CD4-positive, alpha-beta T cell treated with Interleukin-17A for 4 hours (primary cell): ENCODE measurements around the gene TINAGL1.

ENCODE experiments used
- DNase-seq: peaks from one replicate; pipeline ENCODE4 v3.0.0-alpha.2; 2020; ENCODE audit warnings: mixed read lengths

The TINAGL1 gene

DNA sequence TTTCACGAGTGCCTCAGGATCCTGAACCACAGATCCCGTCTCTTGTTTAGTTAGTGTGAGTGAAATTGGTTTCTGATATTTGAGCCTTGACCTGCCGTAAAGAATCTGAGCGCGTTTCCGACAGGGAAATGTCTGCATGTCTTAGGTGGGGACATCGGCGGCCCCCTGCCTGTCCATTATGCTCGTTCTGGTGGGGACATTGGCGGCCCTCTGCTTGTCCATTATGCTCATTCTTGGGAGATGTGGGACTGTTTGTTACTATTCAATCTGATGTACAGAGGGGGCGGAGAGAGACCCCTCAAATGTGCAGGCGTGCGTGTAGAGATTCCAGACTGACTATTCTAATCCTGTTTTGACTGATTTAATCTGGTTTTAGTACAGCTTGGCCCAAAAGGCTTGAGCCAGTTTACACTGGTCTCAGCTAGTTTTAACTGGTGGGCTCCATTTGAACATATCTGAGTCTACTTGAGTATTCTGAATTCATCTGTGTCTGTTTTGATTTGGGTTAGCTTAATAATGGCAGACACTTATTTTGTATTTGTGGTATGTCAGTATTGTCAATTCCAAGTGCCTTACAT, 6.6 kb upstream of the TINAGL1 start:
- DNase-seq: no peak

DNA sequence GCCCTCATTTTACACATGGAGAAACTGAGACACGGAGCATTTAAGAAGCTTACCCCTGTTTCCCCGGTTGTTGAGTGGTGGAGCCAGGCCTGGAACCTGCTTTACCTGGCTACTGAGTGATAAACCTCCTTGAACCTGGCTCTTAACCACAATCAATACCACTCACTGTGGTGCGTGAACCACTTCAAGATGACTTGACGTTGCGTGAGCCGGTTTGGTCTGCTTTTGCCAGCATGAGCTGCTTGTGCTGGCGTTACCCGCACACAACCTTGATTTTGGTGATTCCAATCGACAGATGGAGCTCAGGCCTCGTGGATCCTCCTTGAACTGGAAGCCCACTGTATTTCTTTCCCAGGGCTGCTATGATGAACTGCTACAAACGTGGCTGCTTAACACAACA, 6.1 kb upstream of the TINAGL1 start:
- DNase-seq: no peak

DNA sequence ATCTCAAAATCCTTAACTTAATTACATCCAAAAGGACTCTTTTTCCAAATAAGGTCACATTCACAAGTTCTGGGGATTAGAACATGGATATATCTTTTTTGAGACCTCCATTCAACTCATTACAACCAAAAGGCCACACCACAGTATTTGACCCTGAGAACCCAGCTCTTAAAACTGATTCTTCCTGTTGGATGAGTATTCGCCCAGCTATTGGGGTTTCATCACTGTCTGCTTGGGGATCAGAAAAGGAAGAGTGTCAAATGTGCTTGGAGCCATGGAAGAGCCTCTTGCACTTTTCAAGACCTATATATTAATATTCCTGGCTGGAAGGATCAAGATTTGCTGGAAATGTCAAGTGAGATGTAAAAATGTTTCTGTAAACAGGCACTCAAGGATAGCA, 5.4 kb upstream of the TINAGL1 start:
- no peak for DNase-seq

DNA sequence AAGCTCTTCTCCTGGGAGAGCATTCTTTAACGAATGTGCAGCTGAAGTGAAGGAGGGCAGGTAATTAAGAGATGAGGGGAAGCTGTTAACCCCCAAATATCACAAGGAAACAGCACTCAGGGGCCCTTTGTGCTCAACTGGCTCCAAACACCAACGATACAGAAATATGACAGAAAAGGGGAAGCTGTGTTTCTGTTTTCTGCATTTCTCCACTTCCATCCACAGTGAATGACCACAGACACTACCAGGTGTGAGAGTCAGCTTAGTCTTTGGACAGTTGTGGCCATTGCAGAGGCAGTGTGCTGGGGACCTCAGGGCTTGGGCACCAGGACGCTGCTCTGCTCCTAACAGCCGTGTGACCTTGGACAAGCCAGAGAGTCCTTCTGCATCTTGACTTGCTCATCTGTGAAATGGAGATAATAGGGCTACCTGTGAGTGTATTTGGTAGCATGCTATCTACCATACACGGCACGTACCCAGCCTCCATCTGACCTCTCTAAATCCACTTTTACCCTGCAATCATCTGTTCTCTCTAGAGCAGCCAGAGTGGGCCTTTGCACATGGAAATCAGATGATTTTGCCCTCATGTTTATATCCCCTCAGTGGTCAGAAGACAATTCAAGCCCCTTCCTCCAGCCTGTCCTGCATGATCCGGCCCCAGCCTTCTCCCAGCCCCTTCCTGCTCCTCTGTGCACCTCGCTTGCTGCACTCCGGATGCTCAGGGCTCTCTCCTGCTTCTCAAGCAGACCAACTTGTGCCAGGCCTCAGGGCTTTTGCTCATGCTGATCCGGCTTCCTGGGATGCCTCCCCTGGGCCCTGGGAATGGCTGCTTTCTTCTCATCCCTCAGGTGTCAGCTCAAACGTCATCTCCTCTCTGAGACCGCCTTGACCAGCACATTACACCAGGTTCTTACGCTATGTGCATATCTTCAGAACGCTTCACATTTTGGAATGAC, 4.7 kb upstream of the TINAGL1 start:
- DNase-seq: no peak

DNA sequence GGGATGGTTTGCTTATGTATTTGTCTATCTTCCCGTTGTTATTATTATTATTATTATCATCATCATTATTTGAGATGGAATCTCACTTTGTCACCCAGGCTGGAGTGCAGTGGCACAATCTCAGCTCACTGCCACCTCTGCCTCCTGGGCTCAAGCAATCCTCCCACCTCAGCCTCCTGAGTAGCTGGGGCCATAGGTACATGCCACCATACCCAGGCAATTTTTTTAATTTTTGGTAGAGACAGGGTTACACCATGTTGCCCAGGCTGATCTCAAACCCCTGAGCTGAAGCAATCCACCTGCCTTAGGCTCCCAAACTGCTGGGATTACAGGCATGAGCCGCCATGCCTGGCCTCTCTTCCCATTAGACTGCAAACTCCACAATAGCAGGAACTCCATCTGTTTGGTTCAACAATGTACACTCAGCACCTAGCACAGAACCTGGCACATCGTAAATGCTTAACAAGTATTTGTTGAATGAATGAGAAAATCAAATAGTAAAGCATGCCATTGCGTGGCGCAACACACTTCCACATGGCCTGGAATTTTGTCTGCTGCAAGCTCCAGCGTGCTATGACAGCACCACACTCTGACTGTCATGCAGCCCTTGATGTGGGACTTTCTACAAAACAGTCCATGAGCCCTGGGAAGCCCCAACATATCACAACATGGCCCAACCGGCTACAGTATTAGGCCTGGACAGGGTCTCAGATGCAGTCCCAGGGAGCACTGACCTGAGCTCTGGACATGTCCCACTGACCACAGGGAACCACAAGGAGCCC, 3.8 kb upstream of the TINAGL1 start:
- DNase-seq: no peak

DNA sequence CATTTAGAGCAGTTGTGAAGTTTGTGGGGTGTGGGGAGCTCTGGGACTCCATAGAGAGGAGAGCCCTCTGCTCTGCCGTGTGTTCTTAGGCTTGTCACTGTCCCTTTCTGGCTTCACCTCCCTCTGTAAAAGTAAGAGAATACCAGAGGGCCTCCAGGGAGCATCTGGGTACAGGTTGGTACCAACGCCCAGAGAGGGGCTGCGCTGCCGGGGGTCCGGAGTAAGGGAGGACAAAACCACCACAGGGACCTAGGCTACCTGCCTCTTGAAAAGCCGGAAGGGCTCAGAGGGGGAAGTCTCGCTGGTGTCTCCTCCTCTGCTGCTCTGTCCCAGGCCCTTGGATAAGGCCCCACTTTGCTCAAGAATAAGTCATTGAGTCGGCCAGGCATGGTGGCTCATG, 3.1 kb upstream of the TINAGL1 start:
- no peak for DNase-seq

DNA sequence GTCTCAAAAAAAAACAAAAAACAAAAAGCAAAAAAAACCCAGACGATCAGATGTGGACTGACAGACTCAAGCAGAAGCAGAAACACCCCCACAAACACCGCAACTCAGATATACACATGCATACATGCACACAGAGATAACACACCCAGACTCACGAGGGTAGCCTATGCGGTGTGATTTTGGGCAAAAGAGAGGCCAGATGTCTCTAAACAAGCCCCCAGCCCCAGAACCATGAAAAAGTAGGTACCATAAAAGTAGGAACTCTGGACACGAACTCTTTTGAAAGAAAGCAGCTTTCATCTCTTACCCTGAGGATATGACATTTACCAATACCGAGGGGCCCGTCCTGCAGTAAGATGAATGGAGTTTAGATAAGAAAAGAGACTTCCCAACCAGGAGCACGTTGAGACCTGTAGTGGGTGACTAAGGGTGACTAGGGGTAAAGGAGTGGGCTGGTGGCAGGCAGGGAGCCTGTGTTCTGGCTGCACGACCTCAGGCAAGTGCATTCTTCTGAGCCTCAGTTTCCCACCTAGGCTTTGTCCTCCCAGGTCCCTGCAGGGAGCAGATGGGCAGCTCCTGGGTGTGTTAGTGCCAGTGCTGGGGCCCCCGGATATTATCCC, 1.5 kb upstream of the TINAGL1 start:
- DNase-seq: no peak

DNA sequence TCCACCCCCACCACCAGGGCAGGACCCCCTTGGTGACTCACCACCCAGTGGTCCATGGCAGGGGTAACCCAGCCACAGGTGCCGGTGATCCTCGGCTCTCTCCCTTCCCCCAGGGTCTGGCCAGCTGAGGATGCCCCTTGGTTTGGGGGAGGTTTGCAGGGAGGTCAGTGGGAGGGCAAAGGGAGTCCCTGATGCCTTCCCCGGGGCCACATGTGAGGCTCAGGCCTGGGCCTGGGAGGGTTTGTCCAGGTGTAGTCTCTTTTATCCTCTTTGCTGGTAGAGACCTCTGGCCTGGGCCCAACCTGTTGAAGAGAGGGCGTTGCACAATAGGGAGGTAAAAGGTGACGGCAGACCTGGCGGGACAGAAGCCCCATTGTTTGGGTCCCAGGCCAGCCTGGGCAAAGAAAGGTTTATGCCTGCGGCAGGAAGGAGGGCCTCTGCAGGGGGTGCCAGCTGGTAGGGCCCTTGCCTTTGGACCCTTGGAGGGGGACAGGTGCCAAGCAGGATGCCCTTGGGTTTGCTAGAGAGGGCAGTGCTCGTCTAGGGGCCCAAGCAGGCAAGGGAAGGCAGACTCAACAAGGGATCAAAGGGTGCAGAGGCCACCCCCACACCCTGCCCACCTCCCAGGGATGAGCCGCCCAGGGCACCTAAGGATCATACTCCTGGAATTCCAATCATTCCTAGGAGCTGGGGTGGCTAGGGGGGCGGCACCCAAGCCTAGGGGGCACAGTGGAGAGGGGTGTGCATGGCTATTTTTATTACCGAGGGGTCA, 760 bp upstream of the TINAGL1 start:
- DNase-seq: no peak

DNA sequence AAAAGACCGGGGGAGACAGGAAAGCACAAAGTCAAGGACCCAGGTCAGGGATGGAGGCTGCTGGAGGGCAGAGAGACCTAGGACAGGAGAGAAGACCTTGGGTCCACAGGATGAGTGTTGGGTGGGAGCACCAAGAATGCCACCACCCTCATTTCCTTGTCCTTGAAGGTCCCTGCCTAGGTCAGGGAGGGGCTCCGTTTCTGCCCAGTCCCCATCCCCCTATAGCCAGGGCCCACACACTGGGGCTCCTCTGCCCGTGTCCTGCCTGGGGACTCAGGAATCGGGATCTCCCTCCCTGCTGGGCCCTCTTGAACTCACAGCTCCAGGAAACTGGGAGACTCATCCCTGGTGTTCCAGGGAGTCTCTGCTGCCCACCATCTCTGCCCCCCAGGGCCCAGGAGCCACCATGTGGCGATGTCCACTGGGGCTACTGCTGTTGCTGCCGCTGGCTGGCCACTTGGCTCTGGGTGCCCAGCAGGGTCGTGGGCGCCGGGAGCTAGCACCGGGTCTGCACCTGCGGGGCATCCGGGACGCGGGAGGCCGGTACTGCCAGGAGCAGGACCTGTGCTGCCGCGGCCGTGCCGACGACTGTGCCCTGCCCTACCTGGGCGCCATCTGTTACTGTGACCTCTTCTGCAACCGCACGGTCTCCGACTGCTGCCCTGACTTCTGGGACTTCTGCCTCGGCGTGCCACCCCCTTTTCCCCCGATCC, 584 bp downstream of the TINAGL1 start:
- no peak for DNase-seq

DNA sequence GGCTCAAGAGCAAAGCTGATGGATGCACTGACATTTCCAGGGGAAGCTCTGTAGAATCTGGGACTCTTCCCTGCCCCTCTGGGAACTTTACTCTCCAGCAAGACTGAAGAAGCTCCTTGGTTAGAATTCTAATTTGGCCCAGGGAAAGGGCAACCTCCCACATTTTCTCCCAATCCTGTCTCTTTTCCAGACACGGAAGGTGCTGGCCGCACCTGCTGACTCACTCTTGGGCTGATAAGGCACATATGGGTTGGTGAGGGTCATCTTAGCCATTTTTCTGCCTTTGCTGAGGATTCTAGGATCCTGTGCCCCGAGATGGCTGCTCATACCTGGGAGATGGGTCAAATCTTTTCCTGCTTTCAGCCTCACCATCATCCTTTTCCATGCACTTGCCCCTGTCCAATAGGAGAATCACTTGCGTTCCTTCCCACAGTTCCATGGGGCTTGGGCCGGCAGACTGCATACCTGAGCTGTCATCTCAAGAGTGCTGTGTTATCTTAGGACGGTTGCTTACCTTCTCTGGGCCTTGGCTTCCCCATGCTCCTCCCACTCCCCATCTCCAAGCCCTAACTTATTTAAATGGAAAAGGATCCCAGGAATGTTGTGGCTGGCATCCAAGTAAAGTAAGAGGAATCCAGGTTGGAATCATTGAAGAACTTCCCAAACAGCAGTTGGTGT, 1.3 kb downstream of the TINAGL1 start:
- no peak for DNase-seq

DNA sequence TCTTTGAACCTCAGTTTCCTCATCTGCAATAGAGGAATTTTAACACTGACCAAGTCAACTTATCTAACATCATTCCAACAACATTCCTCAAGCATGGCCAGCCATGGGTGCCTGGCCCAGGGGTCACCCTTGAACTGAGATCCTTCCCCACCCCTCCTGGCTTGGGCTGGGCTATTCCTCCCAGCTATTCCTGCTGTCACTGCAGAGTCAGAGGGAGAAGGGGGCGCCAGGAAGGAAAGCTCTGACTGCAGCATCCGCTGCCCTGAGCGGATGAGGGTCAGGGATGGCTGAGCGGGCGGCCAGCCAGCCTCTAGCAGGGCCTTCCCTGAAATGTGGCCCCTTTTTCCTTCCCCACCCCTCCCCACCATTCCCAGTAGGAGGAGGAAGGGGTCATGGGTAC, 3.1 kb downstream of the TINAGL1 start:
- DNase-seq: no peak

DNA sequence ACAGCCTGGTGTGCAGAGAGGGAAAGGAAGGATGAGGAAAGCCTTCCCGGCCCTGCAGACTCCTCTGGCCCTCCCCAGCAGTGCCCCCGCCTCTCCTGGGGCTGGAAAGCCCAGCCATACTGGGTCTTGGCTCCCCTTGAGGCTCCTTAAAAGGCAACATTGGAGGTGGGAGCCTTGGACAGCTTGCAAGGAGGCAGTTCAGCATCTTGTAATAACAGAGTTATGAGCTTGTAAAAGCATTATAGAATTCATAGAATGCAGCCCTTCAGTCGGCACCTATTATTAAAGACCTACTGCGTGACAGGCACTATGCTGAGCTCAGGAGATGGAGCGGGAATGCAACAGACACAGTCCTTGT, 4.2 kb downstream of the TINAGL1 start:
- no peak for DNase-seq

DNA sequence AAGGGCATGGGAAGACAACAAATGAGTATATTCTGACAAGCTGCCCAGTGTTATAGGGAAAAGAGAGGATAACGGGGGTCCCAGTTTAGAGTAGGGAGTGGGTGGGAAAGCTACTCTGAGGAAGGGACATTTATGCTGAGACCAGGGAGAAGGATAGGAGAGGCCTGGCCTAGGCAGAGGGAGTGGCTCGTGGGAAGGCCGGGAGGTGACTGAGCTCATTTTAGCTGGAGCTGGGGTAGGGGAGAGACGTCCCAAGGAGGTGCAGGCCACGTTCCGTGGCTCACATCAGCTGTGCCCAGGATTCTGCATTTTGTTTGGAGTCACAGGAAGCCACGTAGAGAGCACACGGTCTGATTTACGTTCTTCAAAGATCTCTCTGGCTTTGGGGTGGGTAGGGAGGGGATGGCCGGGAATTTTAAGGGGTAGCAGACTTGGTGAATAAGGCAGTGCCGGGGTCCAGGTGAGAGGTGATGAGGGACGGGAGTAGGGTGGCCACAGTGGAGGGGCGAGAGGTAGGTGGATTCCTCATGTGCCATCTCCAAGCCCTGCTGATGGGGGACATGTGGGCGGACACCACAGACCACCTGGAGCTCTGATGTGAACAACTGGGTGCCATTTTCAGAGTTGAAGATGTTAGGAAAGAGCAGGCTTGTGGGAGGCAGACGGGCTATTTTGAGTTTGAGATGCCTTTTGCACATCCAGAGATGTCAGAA, 4.7 kb downstream of the TINAGL1 start:
- DNase-seq: no peak

DNA sequence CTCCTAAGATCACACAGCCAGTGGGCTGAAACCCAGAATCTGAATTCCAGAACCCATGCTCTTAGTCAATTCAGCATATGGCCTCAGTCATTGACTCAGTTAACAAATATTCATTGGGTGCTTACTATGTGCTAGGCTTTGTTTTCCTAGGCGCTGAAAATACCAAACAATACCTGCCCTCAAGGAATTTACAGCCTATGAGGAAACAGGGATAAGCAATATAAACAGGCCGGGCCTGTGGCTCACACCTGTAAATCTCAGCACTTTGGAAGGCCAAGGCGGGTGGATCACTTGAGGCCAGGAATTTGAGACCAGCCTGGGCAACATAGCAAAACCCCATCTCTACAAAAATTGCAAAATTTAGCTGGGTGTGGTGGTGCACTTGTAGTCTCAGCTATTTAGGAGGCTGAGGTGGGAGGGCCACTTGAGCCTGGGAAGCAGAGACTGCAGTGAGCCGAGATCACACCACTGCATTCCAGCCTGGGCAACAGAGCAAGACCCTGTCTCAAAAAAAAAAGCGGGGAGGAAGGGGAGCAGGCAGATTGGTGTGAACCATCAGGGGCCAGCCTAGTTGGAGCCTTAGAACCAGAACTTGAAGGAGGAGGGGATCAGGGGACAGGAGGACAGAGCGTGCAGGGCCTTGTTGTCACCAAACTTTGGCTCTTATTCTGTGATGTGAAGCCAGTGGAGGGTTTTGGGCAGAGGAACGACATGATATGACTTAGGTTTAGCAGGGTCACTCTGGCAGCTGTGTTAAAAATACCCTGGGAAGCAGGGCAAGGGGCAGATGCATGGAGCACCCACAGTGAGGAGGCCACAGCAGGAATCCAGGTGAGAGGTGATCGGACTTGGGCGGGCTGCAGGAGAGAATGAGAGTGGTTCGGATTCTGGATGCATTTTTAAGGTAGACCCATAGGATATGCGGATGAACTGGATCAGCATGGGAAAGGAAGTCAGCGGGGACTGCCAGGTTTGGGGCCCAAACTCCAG, 5.8 kb downstream of the TINAGL1 start:
- DNase-seq: no peak

DNA sequence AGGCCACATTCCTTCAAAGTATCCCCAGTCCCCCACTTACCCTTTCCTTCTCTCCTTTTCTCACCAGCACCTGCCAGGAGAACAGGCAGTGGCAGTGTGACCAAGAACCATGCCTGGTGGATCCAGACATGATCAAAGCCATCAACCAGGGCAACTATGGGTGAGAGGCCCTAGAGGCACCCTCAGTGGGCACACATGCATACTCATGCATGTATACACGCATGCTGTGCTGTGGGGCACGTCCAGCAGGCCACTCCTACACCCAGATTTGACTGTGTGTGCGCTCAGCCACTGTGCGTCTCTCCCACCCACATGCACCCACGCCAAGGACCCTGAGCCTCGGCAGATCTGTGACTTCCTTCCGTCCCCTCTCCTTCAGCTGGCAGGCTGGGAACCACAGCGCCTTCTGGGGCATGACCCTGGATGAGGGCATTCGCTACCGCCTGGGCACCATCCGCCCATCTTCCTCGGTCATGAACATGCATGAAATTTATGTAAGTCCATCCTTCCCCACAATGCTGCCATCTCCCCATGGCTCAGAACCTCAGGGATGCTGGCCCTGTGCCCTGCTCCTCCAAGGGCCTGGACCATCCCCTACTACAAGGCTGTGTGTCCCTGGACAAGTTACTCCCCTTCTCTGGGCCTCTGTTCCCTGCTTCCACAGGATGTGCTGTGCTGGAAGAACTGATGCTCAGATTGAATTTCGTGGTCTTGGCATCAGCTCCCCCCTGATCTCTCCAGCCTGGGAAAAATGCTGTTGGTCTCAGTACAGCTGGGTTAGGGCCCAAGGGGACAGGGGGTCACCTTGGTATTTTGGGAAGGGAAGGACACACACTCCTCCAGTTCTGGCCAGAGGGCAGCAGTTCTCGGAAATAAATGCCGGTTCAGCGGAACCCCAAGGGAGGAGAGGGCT, 7.0 kb downstream of the TINAGL1 start:
- no peak for DNase-seq

DNA sequence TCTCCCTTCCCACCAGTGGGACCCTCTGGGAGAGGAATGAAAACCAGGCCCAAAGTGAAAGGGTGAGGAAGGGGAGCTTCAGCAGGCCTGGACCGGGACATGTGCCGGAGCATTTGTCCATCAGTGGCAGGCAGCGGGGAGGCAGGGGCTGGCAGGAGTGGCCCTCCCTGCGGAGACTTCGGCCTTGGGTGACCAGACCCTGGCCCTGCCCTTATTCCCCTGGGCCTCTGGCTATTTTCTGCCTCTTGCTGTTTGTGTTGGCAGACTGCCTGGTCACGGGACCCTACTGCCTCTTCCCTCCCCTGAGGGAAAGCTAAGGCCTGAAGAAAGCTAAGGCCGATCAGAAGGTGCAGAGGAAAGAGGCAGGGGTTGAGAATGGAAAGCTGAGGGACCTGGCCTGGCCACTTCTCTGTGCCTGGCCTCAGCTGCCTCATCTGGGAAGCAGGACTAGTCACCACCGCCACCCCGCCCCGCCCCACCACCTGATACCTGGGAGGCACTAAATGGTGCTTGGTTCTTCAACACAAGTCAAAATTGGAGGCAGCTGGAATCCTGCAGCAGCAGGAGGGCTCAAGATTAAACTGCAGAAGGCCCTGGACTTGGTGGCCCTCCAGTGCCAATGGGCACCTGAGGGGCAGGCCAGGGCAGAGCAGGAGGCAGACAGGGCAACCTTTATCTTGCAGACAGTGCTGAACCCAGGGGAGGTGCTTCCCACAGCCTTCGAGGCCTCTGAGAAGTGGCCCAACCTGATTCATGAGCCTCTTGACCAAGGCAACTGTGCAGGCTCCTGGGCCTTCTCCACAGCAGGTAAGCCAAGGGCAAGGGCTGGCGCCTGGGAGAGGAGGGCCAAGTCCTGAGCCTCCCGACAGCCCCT, 7.9 kb downstream of the TINAGL1 start:
- no peak for DNase-seq
